H54 (cell line): ENCODE data around the gene ADGRF5.
"Not testable (repeated sequence)": the region's sequence is repeated elsewhere in the genome, so short reads cannot be mapped to it uniquely, and the experiment has no call there.

ENCODE experiments used
- DNase-seq: peaks from one replicate; pipeline ENCODE4 v3.0.0; 2011; ENCODE audit warnings: low spot score, mixed read lengths; ENCODE audit not compliant: insufficient read length
- FAIRE-seq: peaks from 3 replicates; lab custom pipeline; 2011; peaks lifted over from hg19 to GRCh38; lab: Jason Lieb, UNC
- POLR2A ChIP-seq: IDR thresholded peaks from 2 replicates; pipeline ENCODE4 v1.6.1; 2011; ENCODE audit warnings: low read depth, mild to moderate bottlenecking, low read length

The ADGRF5 gene

GRCh38 chr6:46845126-46845525 lies 76.6 kb downstream of the ADGRF5 start:
- FAIRE-seq (no peak), DNase-seq (no peak)
- TF ChIP-seq POLR2A = no peak

DNA sequence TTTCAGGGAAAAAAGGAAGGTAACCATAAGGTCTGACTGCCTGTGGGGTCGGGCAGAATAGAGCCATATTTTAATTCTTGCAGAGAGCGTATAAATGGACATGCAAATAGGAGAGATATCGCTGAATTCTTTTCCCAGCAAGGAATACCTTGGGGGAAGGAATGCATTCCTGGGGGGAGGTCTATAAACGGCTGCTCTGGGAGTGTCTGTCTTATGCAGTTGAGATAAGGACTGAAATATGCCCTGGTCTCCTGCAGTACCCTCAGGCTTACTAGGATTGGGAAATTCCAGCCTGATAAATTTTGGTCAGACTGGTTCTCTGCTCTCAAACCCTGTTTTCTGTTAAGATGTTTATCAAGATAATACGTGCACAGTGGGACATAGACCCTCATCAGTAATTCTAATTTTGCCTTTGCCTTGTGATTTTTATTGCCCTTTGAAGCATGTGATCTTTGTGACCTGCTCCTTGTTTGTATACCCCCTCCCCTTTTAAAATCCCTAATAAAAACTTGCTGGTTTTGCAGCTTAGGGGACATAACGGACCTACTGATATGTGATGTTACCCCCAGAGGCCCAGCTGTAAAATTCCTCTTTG lies 79.4 kb downstream of the ADGRF5 start:
- not testable (repeated sequence) for FAIRE-seq, DNase-seq

DNA sequence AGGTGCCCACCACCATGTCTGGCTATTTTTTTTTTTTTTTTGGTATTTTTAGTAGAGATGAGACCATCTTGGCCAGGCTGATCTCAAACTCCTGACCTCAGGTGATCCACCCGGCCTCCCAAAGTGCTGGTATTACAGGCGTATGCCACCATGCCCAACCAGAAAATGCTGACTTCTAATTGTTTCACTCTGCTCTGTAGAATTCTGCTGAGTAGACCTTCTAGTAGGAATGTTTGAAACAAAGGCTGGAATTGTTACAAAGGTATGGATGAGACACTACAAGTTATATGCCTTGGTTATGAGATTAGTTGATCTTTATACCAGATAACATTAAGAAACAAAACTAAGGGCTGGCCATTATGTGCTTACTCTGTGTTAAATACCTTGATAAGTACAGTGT lies 83.7 kb downstream of the ADGRF5 start:
- TF ChIP-seq POLR2A = no peak
- no peak for FAIRE-seq
- DNase-seq = no peak

DNA sequence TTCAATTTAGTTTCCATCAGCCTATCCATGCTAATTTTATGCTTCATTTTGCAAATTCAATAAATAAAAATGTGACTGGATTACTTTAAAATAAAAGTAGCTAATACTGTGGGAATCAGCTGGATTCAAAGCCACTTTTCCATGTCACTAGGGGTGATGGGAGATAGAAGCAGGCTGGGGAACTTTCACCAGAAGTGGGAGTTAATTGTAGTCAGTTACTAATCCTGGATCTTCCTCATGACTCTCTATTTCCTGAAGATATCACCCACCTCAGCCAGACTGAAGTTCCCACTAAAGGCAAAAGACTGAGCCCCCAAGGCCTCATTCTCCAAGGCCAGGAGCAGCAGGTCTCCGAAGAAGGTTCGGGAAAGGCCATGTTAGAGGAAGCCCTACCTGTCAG lies 86.7 kb downstream of the ADGRF5 start:
- not testable (repeated sequence) for FAIRE-seq, DNase-seq

DNA sequence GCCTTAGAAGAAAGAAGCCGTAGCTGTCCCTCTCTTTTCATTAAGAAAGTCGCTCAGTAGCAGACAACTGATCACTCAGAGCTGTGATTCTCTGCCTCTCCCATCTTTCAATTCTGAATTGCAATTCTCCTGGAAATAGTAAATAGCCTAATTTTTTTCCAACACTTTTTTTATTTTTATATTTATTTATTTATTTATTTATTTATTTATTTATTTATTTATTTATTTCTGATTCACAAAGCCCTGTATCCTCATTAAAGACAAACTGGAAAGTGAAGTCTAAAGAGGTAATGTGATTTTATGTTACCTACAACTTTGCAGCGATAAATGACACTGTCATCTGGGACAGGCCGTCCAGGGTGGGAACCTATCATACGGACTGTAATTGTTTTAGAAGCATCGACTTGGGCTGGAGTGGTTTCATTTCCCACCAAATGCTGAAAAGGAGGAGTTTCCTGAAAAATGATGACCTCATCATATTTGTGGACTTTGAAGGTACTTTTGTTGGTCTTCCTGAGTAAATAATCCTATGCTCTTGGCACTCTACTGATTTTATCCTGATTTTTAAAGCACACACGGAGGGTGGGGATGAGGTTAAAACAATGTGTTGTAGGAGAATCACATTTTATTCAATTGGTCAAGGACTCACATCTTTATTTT lies 87.4 kb downstream of the ADGRF5 start:
- not testable (repeated sequence) for FAIRE-seq, DNase-seq

GRCh38 chr6:46832816-46833215 lies 88.9 kb downstream of the ADGRF5 start:
- FAIRE-seq = no peak
- TF ChIP-seq POLR2A = no peak
- DNase-seq = no peak

GRCh38 chr6:46828939-46829338 lies 92.8 kb downstream of the ADGRF5 start:
- TF ChIP-seq POLR2A = no peak
- DNase-seq = no peak
- no peak for FAIRE-seq

DNA sequence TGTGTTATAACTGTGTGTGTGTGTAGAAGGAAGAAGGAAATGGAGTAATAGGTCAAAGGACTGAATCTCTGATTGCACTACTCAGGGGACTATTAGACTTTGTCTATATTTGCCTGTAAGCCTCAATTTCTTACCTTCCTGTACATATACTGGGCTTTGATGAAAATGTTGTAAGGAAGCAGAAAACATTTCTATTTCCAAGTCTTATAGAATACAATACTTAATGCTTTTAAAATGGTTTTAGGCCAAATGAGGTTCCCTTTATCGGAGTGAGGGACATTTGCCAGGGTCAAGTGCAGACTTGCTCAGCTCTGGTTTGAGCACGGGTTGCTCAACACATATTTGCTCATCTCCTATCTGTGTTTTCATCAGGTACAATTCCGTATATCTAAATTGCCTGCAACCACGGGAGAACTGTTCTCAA lies 100.3 kb downstream of the ADGRF5 start:
- FAIRE-seq (no peak), DNase-seq (no peak)
- TF ChIP-seq POLR2A = no peak

DNA sequence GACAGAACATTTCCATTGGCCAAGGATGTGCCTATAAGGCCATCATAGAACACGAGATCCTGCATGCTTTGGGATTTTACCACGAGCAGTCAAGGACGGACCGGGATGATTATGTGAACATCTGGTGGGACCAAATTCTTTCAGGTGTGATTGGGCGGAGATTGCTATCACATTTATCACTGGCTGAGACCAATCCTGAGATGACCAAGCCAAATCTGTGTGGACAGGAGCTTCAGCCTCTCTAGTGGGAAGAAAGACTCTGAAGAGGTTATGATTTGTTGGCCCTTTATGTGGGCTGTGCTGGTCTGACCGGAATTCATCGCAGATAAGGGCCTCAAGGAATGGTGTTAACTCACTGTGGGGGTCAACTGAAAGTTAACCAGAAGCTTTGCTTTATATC lies 102.2 kb downstream of the ADGRF5 start:
- no peak for DNase-seq
- FAIRE-seq = no peak
- TF ChIP-seq POLR2A = no peak

GRCh38 chr6:46816626-46817025 lies 105.1 kb downstream of the ADGRF5 start:
- FAIRE-seq (no peak), DNase-seq (no peak)

GRCh38 chr6:46815130-46815529 lies 106.6 kb downstream of the ADGRF5 start:
- no peak for TF ChIP-seq POLR2A
- FAIRE-seq (no peak), DNase-seq (no peak)

More at GRCh38 chr6:46816626-46817025, 105.1 kb downstream of the ADGRF5 start:
- no peak for TF ChIP-seq POLR2A

DNA sequence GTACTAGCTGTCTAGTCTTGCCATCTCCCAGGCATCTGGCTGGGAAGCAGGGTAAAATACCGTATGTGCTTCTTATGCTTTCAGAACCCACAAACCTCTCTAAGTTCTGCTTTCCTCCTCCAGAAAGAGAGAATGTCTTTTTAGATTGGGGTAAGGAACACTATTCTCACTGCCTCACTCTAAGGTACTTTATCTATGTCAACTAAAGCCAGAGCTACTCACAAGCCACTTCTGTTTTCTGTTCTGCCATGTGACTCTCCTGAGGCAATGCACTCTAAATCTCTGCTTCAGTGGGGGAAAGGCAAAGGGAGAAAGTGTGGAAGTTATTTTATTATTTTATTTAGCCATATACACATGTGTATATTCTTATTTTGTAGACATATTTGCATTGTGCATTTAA lies 112.9 kb downstream of the ADGRF5 start:
- FAIRE-seq (no peak), DNase-seq (no peak)
- no peak for TF ChIP-seq POLR2A
